Measurements from ENCODE around the gene CADM1. TPM values are rescaled to one million over a fixed set of nuclear protein-coding genes. Genes with fewer than 3 reads are reported as not detected.

The CADM1 gene
- total and polyA plus RNA-seq, 2 donors (not counting 3 experiments of a cell fraction or from before 2014, with no cell fraction given), result 0.52 to 2.6 TPM

- no peaks in the 10 kb centered on the region for H3K9me3 ChIP-seq (replicated peaks; ENCODE audit: control insufficient read depth, insufficient read depth, low read length)
- no peaks in the 10 kb centered on the region for H3K27me3 ChIP-seq (ENCODE audit: control insufficient read depth in 2 of 2, insufficient read depth in 2 of 2, low read length in 2 of 2)
- POLR2A ChIA-PET, result no interaction called here
- no peak overlapping the region for H3K4me3 ChIP-seq (replicated peaks in 1 of 3; ENCODE audit: insufficient read depth in 1 of 3, low read depth in 1 of 3, low read length in 3 of 3)
- no peak overlapping the region for H2AFZ ChIP-seq (ENCODE audit: low read depth, low read length)
- no peaks in the 10 kb centered on the region for H4K20me1 ChIP-seq (replicated peaks; ENCODE audit: control insufficient read depth, extremely low read depth, insufficient read depth, low read length)
- H3K4me1 ChIP-seq (ENCODE audit: control insufficient read depth, extremely low read depth, insufficient read depth, low read length), result no peaks in the 10 kb centered on the region
- TF ChIP-seq MYC (IDR thresholded peaks at IDR 0.05; ENCODE audit: low read depth, low read length) (no peak), CTCF (IDR thresholded peaks at IDR 0.05; ENCODE audit: extremely low read depth in 1 of 2, insufficient read depth in 1 of 2, low read depth in 1 of 2, low read length in 2 of 2) (no peak), FOS (IDR thresholded peaks at IDR 0.05; ENCODE audit: borderline replicate concordance, insufficient read depth, low read length) (no peak), JUN (IDR thresholded peaks at IDR 0.05; ENCODE audit: borderline replicate concordance, insufficient read depth, insufficient read length, low read depth) (no peak), POLR2AphosphoS5 (IDR thresholded peaks at IDR 0.05; ENCODE audit: insufficient read depth, low read depth, low read length) (no peak), GATA2 (IDR thresholded peaks at IDR 0.05; ENCODE audit: insufficient read depth, insufficient read length, low read depth, low read length) (no peak), EZH2 (IDR thresholded peaks at IDR 0.05; ENCODE audit: borderline replicate concordance, low read depth, low read length, severe bottlenecking) (no peak), MAX (IDR thresholded peaks at IDR 0.05; ENCODE audit: insufficient read depth, insufficient read length) (no peak), POLR2A (IDR thresholded peaks at IDR 0.05; ENCODE audit: low read depth, low read length) (no peak)
- H3K79me2 ChIP-seq (ENCODE audit: control insufficient read depth, insufficient read depth, low read length), result no peaks in the 10 kb centered on the region
- no peak overlapping the region for H3K4me2 ChIP-seq (ENCODE audit: insufficient read depth, low read length)
- dilution Hi-C loops (cut with MboI; ENCODE audit: extremely low pct_ligation_motif_present, low sequenced_read_pairs), result no loop called here
- CTCF ChIA-PET, result no interaction called here
- intact Hi-C loops (cut with micrococcal nuclease), result no loop called here
- H3K9me1 ChIP-seq (replicated peaks; ENCODE audit: control insufficient read depth, extremely low read depth, insufficient read depth, low read length), result no peaks in the 10 kb centered on the region
- no peak for FAIRE-seq
- H3K9ac ChIP-seq (replicated peaks; ENCODE audit: extremely low read depth, insufficient read depth, low read length), result no peak overlapping the region
- no peaks in the 10 kb centered on the region for H3K36me3 ChIP-seq (ENCODE audit: control insufficient read depth in 2 of 2, extremely low read depth in 1 of 2, insufficient read depth in 2 of 2, low read length in 2 of 2)
- no TSS peak for BruUV-seq (replicated peaks)
- H3K27ac ChIP-seq (ENCODE audit: insufficient read depth, low read depth, low read length), result no peak overlapping the region
- no peak for DNase-seq (ENCODE audit: low read depth, low spot score)
These were observed 154.7 kb downstream of the CADM1 start for GRCh38 chr11:115349335-115350017.
